Testis (tissue), 2 donors: ENCODE measurements around the gene DOCK6.

Experiments used
- POLR2A ChIP-seq: fragments of 450-650 bp; IDR thresholded peaks from one replicate; pipeline ENCODE4 v1.6.1; 2017; ENCODE audit warnings: antibody characterized with exemption, mild to moderate bottlenecking, moderate library complexity
- TF ChIP-seq, protein P1 (sequence below), 3 experiments: fragments of 450-650 bp in 2 of 3; fragments of 200-600 bp in 1 of 3; sonication (generic) in 1 of 3; IDR thresholded peaks; one replicate each; pipeline ENCODE4 v1.5.1; 2016 to 2019; ENCODE audit warnings: antibody characterized with exemption in 3 of 3, mild to moderate bottlenecking in 2 of 3, moderate library complexity in 1 of 3

DNA sequence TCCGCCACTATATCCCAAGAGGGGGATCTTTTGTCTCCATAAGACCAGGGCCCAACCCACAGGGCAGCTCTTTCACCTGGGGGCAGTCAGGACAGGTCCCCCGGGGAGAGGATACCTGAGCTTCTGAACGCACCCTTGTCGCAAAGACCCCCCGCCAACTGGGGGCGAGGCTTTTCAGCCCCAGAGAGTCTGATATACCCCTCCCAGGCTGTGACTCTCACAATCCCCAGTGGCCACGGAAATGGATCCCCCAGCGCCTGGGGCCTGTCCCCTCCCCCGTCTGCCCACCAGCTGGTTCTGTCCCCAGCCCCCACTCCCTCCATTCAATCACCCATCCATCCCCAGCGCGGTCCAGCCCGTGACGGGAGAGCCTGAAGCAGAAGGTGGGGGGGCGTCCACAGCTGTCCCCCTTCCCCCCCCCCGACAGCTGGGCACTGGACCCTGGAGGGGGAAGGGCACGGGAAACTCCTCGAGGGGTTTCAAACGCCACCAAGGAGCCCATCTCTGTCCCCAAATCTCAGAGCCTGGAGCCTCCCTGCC lies 823 bp downstream of the DOCK6 start:
- TF ChIP-seq, protein P1, sequence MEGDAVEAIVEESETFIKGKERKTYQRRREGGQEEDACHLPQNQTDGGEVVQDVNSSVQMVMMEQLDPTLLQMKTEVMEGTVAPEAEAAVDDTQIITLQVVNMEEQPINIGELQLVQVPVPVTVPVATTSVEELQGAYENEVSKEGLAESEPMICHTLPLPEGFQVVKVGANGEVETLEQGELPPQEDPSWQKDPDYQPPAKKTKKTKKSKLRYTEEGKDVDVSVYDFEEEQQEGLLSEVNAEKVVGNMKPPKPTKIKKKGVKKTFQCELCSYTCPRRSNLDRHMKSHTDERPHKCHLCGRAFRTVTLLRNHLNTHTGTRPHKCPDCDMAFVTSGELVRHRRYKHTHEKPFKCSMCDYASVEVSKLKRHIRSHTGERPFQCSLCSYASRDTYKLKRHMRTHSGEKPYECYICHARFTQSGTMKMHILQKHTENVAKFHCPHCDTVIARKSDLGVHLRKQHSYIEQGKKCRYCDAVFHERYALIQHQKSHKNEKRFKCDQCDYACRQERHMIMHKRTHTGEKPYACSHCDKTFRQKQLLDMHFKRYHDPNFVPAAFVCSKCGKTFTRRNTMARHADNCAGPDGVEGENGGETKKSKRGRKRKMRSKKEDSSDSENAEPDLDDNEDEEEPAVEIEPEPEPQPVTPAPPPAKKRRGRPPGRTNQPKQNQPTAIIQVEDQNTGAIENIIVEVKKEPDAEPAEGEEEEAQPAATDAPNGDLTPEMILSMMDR (IDR thresholded peaks at IDR 0.05): no peak
- TF ChIP-seq POLR2A: no peak
